Thyroid gland (tissue), 4 donors: ENCODE results near the gene BMERB1. TPM values are rescaled to one million over a fixed set of nuclear protein-coding genes. Genes with fewer than 3 reads are reported as not detected.

Experiments used
- DNase-seq, 2 donors: peaks; one replicate each; pipeline ENCODE4 v3.0.0-alpha.2; 2019
- H3K27ac ChIP-seq, 3 donors: fragments of 200-600 bp; sonication (generic); 1 replicate in 2 of 3; 2 replicates in 1 of 3; pipeline ENCODE4 v1.5.1; 2016 to 2019; ENCODE audit warnings: mild to moderate bottlenecking in 1 of 3, moderate library complexity in 1 of 3
- H3K27me3 ChIP-seq: fragments of 200-600 bp; sonication (generic); one replicate; pipeline ENCODE4 v1.5.1; 2019
- H3K36me3 ChIP-seq, 2 donors: fragments of 200-600 bp; sonication (generic); one replicate each; pipeline ENCODE4 v1.5.1; 2016 to 2019
- H3K4me1 ChIP-seq, 2 donors: fragments of 200-600 bp; sonication (generic); one replicate each; pipeline ENCODE4 v1.5.1; 2017 to 2019
- H3K4me3 ChIP-seq, 3 donors: fragments of 200-600 bp; sonication (generic); replicated peaks in 1 of 3; 1 replicate in 2 of 3; 2 replicates in 1 of 3; pipeline ENCODE4 v1.5.1; 2016; ENCODE audit warnings: mild to moderate bottlenecking in 1 of 3
- H3K9me3 ChIP-seq: fragments of 200-600 bp; sonication (generic); one replicate; pipeline ENCODE4 v1.5.1; 2017
- POLR2A ChIP-seq, 2 donors: fragments of 450-650 bp; IDR thresholded peaks; one replicate each; pipeline ENCODE4 v1.6.1; 2017; ENCODE audit warnings: antibody characterized with exemption in 2 of 2, mild to moderate bottlenecking in 2 of 2, moderate library complexity in 1 of 2
- WGBS, 2 donors: methylation state at CpG; one replicate each; pipeline ENCODE4 v1.1.5; 2017; 5-methylcytosine and 5-hydroxymethylcytosine counted together
- intact Hi-C: fragments of 100-400 bp; cut with DNase I; formaldehyde crosslinking; loops from one replicate; pipeline ENCODE4 v1.15.1; 2023
- total RNA-seq, 4 donors: library from RNA; depleted of rRNA; stranded (reverse); fragments of >200 nt; gene quantifications; one replicate each; pipeline ENCODE4 v1.2.3, GENCODE V29; 2016
- TF ChIP-seq, protein P1 (sequence below), 6 experiments: fragments of 200-600 bp in 3 of 6; fragments of 450-650 bp in 3 of 6; sonication (generic) in 3 of 6; IDR thresholded peaks; one replicate each; pipeline ENCODE4 v1.5.1; 2016 to 2019; ENCODE audit warnings: antibody characterized with exemption in 6 of 6, mild to moderate bottlenecking in 2 of 6, inconsistent platforms in 1 of 6, moderate library complexity in 1 of 6

BMERB1 gene
- total RNA-seq, 4 donors from 2014 or later, result 13.7 to 31.0 (median 23.0) TPM

DNA sequence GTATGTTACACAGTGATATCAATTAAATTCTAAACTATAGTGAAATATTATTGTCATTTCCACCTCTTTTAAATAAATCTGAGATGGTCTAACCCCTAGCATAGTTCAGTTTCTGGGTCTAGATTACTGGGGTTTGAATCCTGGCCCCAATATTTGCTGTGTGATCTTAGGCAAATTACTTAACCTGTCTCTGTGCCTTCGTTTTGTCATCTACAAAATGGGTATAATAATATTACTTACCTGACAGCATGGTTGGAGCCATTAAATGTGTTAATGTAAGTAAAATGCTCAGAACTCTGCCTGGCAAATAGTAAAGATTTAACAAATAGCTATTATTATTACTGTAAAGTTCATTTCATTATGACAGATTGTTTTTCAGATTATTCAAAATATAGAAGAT, 52.3 kb downstream of the BMERB1 start:
- intact Hi-C loops, result no loop called here
- 84 to 91% methylated on average over 1 of the region's 1 CpG for WGBS, 2 donors
- no peaks in the 10 kb centered on the region for H3K36me3 ChIP-seq

DNA sequence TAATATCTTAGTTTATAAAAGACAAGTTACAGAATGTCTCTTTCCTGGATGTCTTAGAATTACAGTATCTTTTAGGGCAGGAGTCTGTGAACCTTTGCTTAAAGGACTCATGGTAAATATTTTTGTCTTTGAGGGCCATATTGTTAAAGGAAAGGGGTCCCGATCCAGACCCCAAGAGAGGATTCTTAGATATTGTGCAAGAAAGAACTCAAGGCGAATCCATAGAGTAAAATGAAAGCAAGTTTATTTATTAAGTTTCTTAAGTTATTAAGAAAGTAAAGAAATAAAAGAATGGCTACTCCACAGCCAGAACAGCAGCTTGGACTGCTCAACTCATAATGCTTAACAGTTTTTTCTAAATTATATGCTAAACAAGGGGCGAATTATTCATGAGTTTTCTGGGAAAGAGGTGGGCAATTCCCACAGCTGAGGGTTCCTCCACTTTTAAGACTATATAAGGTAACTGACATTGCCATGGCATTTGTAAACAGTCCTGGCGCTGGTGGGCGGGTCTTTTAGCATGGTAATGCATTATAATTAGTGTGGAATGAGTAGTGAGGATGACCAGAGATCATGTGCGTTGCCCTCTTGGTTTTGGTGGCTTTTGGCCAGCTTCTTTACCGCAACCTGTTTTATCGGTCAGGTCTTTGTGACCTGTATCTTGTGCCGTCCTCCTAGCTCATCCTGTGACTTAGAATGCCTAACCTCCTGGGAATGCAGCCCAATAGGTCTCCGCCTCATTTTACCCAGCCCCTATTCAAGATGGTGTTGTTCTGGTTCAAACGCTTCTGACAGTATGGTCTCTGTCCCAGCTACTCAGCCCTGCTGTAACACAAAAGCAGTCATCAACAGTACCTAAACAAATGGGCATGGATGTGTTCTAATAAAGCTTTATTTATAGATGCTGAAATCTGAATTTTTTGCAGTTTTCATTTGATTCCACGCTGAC, 53.2 kb downstream of the BMERB1 start:
- no peak for TF ChIP-seq POLR2A (IDR thresholded peaks at IDR 0.05)
- TF ChIP-seq, protein P1, sequence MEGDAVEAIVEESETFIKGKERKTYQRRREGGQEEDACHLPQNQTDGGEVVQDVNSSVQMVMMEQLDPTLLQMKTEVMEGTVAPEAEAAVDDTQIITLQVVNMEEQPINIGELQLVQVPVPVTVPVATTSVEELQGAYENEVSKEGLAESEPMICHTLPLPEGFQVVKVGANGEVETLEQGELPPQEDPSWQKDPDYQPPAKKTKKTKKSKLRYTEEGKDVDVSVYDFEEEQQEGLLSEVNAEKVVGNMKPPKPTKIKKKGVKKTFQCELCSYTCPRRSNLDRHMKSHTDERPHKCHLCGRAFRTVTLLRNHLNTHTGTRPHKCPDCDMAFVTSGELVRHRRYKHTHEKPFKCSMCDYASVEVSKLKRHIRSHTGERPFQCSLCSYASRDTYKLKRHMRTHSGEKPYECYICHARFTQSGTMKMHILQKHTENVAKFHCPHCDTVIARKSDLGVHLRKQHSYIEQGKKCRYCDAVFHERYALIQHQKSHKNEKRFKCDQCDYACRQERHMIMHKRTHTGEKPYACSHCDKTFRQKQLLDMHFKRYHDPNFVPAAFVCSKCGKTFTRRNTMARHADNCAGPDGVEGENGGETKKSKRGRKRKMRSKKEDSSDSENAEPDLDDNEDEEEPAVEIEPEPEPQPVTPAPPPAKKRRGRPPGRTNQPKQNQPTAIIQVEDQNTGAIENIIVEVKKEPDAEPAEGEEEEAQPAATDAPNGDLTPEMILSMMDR (IDR thresholded peaks at IDR 0.05), result no peak
- Histone ChIP-seq H3K4me1 (peaks cover 0 to 30% of the 10 kb centered on the region in 2 donors), H3K4me3 (no peak overlapping the region), H3K27ac (no peak overlapping the region), H3K9me3 (no peaks in the 10 kb centered on the region), H3K36me3 (no peaks in the 10 kb centered on the region), H3K27me3 (no peaks in the 10 kb centered on the region)
- WGBS, 2 donors, result 94 to 96% methylated on average over 12 of the region's 12 CpGs
- intact Hi-C loops, result no loop called here
- no peak for DNase-seq

More for the DNA sequence above, 52.3 kb downstream of the BMERB1 start:
- H3K9me3 ChIP-seq, result no peaks in the 10 kb centered on the region
- no peak overlapping the region for H3K4me3 ChIP-seq
- H3K27me3 ChIP-seq, result no peaks in the 10 kb centered on the region
- H3K27ac ChIP-seq, result no peak overlapping the region
- TF ChIP-seq, protein P1 (IDR thresholded peaks at IDR 0.05), result no peak
- no peak for TF ChIP-seq POLR2A (IDR thresholded peaks at IDR 0.05)
- DNase-seq, result no peak
- peaks cover 0 to 29% of the 10 kb centered on the region in 2 donors for H3K4me1 ChIP-seq

GRCh38 chr16:15489016-15489415, 54.6 kb downstream of the BMERB1 start:
- peak overlapping the region in 2 of 3 donors; percentile 76 to 89 for H3K27ac ChIP-seq
- H3K27me3 ChIP-seq, result no peaks in the 10 kb centered on the region
- H3K4me1 ChIP-seq, result peaks cover 3 to 44% of the 10 kb centered on the region in 2 donors
- H3K9me3 ChIP-seq, result no peaks in the 10 kb centered on the region
- no peak for DNase-seq
- no peak overlapping the region for H3K4me3 ChIP-seq
- no peak for TF ChIP-seq POLR2A (IDR thresholded peaks at IDR 0.05)
- TF ChIP-seq, protein P1 (IDR thresholded peaks at IDR 0.05), result no peak
- no peaks in the 10 kb centered on the region for H3K36me3 ChIP-seq
- 69 to 85% methylated on average over 3 of the region's 3 CpGs for WGBS, 2 donors
- intact Hi-C loops, result no loop called here

- intact Hi-C loops, result no loop called here
- Histone ChIP-seq H3K9me3 (no peaks in the 10 kb centered on the region), H3K27ac (peak overlapping the region; percentile 67 to 89 (median 76)), H3K27me3 (no peaks in the 10 kb centered on the region), H3K4me3 (no peak overlapping the region), H3K4me1 (peaks cover 3 to 50% of the 10 kb centered on the region in 2 donors), H3K36me3 (no peaks in the 10 kb centered on the region)
- WGBS, 2 donors, result 93 to 98% methylated on average over 4 to 5 of the region's 5 CpGs
- no peak for TF ChIP-seq POLR2A (IDR thresholded peaks at IDR 0.05)
- TF ChIP-seq, protein P1 (IDR thresholded peaks at IDR 0.05), result no peak
- no peak for DNase-seq
These were observed 55.8 kb downstream of the BMERB1 start for GRCh38 chr16:15490123-15490711.

GRCh38 chr16:15491411-15491810, 57.0 kb downstream of the BMERB1 start:
- whole genome bisulfite sequencing, 2 donors, result 82 to 85% methylated on average over 4 of the region's 4 CpGs
- Histone ChIP-seq H3K4me3 (no peak overlapping the region), H3K36me3 (no peaks in the 10 kb centered on the region), H3K9me3 (no peaks in the 10 kb centered on the region), H3K27ac (peak overlapping the region in 1 of 3 donors; percentile 13), H3K4me1 (peaks cover 3 to 50% of the 10 kb centered on the region in 2 donors), H3K27me3 (no peaks in the 10 kb centered on the region)
- TF ChIP-seq POLR2A (IDR thresholded peaks at IDR 0.05), result no peak
- TF ChIP-seq, protein P1 (IDR thresholded peaks at IDR 0.05), result no peak
- DNase-seq, result no peak
- intact Hi-C loops, result no loop called here
